Measurements from ENCODE around the gene HSF2BP.

The HSF2BP gene

DNA sequence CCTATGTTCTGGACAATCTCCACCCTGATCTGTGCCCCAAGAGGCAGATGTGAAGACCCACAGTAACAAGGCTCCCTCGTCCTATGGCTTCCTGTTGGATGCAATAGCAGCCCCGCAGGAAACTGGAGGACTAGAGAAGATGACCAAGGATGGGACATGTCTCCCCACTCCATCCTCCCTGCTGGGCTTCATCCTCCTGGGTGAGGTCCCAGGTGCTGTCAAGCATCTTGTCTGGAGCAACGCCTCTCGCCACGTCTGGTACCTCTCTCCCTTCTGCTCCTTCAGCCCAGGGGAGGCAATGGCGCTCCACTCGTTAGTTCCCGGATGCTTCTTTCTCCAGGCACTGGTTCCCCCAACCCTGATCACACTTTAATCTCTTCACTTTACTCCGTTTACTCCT, 11.1 kb downstream of the HSF2BP start:
- DNase-seq: no peak

- peak; percentile 79 to 93 for DNase-seq
Measured at GRCh38 chr21:43646550-43647260, 12.6 kb downstream of the HSF2BP start.

GRCh38 chr21:43645976-43646375, 13.3 kb downstream of the HSF2BP start:
- no peak for DNase-seq

DNA sequence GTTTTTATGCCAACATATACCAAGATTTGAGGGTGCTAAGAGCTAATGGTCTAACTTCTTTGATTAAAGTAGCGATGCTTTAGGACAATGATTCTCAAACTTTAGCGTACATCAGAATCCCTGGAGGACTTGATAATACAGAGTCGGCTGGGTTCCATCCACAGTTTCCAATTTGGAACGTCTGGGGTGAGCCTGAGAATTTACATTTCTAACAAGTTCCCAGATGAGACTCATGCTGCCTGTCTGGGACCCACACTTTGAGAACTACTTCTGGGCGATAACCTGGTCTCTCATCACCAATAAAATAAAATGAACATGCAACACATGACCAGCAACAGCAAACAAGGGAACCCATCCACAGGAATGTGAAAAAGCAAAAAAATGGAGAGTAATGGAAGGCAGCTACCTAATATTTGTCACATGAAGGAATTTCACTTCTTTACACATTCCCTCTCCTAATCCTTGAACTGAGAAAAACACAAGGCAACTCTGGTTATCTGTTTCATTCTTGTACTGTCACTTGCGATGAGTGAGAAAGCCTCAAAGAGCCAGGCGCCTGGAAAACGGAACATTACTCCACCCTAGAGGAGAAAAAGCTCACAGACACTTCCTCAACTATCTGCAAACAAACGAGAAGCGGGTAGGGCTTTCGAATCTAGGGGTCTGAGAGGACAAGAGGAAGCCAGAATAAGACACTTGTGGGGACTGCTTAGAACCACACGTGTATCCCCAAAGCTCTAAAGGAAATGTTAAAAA, 14.0 kb downstream of the HSF2BP start:
- DNase-seq: peak in 1 of 2 experiments; percentile 61

- no peak for DNase-seq
Measured at GRCh38 chr21:43644609-43645008, 14.7 kb downstream of the HSF2BP start.

- no peak for DNase-seq
Measured at GRCh38 chr21:43644071-43644470, 15.2 kb downstream of the HSF2BP start.

DNA sequence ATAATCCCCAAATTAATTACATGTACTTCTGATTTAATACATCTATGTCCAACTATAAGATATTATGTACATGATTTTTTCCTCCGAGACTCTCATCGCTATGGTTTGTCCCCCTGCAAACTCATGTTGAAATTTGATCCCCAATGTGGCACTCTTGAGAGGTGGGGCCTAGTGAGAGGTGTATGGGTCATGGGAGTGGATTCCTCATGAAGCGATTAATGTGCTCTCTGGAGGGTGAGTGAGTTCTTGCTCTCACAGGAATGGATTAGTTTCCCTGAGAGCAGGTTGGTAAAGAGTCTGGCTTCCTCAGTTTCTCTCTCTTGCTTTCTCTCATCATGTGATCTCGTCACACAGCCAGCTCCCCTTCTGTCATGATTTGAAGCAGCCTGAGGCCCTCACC, 16.1 kb downstream of the HSF2BP start:
- DNase-seq: no peak

GRCh38 chr21:43640400-43640799, 18.9 kb downstream of the HSF2BP start:
- DNase-seq: no peak

GRCh38 chr21:43639470-43640353, 19.6 kb downstream of the HSF2BP start:
- no peak for DNase-seq

DNA sequence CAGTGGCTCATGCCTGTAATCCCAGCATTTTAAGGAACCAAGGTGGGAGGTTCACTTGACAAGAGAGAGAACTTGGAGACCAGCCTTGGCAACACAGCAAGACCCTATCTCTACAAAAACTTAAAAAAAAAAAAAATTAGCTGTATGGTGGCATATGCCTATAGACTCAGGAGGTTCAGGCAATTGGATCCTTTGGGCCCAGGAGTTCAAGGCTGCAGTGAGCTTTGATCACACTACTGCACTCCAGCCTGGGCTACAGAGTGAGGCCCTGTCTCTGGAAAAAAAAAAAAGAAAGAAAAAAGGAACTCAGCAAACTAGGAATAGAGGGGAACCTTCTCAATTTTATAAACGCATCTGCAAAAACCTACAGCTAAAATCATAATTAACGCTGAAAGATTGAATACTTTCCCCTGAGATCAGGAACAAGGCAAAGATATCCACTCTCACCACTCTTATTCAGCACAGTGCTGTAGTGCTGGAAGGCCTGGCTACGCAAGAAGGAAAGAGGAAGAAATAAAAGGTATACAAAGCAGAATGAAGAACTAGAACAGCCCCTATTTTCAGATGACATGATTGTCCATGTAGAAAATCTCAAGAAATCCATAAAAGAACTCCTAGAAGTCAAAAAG, 21.6 kb downstream of the HSF2BP start:
- no peak for DNase-seq

DNA sequence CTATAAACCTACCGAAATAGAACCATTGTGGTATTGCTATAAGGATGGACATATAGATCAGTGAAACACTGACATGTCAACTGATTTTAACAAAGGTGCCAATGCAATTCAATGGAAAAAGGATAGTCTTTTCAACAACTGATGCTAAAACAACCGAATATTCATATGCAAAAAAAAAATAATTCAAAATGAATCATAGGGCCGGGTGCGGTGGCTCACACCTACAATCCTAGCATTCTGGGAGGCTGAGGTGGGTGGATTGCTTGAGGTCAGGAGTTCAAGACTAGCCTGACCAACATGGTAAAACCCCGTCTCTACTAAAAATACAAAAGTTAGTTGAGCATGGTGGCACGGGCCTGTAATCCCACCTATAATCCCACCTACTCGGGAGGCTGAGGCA, 23.9 kb downstream of the HSF2BP start:
- DNase-seq: no peak

DNA sequence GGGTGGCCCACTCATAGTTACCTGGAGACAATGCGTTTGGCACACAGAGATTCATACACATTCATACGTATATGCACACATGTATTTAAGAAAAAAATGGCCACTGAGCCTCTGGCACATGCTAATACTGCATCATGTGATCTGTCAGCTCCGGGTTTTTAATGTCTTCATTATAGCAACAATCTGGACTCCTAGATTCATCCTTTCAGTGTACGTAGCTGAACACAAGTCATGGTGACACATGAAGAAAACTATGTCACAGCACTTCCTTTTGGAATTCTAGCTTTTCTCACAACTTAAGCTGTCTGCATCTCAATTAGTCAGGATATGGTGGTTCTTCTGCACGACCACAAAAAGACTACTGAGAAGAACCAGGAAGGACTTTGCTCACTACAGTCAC, 24.7 kb downstream of the HSF2BP start:
- DNase-seq: no peak

- DNase-seq: no peak
Measured at GRCh38 chr21:43632373-43632905, 26.8 kb downstream of the HSF2BP start.

DNA sequence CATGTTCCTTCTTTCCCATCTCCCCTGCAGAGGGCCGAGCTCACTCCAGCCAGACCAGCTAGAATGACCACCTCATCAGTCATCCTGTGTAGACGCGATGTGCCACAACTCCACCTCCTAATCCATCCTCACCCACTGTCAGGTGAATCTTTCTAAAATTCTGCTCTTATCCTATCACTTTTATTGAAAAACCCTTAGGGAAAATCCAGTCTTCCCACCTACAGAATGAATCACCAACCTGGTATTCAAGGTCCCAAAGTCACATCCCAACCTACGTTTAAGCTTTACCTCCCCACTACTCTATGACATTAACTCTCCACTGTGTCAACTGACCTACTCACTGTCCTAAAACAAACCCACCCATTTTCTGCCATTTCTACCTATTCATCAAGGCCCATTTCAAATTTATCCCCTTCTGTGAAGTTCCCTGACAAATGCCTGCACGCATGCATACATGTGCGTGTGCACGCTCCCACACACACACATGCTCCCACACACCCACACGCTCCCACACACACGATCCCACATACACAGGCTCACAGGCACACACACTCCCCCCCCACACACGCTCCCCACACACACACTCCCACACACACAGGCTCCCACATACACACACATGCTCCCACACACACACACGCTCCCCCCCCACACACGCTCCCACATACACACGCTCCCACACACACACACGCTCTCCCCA, 27.7 kb downstream of the HSF2BP start:
- no peak for DNase-seq

GRCh38 chr21:43627527-43627926, 31.8 kb downstream of the HSF2BP start:
- DNase-seq: no peak

GRCh38 chr21:43626390-43626789, 32.9 kb downstream of the HSF2BP start:
- no peak for DNase-seq

DNA sequence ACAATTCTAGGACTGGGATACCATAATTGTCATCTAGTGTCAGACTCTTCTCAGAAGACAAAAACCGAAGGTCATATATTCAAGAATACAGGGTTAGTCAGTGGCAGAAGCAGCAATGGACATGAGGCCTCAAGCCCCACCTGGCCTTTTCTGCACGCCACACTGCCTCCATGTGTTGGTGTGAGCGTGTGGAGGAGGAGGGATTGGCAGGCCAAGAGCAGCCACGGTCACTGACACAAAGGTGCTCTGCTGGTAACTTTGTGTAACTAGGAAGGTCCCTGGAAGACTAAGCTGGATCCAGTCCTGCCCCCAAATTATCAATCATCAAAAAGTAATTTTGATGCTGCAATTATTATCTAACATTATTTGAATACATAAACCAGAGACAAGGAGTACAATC, 34.9 kb downstream of the HSF2BP start:
- no peak for DNase-seq

DNA sequence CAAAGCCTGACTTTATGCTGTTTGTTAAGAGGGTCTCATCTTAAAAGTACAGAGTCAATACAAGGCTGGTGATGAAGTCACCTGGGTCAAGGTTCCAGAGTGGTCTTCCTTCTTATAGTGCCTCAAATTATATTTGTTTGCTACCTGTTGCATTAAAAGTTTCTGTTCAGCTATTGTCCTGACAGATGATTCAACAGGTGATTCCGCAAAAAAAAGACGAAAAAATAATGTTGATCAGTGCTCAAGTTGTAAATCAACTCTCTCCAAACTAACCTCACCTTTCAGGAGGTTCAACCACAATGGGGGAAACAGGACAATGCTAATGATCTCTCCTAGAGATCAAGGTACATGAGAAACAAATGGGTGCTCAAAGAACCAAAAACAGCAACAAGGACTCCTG, 35.7 kb downstream of the HSF2BP start:
- DNase-seq: no peak

DNA sequence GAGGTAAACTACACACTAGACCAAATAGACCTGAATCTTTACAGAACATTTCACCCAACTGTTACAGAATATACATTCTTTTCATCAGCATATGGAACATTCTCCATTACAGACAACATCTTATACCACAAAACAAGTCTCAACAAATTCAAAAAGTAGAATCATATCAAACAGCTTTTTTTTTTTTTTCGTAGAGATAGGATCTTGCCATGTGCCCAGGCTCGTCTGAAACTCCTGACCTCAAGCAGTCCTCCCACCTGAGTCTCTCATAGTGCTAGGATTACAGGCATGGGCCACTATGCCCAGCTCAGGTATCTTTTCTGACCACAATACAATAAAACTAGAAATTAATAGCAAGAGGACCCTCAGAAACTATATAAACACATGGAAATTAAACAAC, 36.5 kb downstream of the HSF2BP start:
- DNase-seq: no peak

DNA sequence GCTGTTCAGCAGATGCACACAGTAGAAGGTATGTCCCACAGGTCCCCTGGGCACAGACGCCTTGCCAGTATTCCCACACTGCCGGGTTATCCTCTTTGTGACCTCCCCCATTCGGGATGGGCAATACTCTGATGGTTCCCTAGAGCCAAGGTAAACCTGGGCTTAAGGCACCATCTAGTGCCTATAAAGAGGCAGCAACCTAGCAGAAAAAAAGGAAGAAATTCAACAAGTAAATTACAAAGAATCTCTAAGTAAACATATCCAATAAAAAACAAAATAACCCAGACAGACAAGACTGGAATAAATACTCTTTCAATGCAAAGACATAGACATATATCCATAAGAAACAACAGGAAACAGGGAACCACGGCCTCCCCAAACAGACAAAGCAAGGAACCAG, 39.4 kb downstream of the HSF2BP start:
- no peak for DNase-seq

DNA sequence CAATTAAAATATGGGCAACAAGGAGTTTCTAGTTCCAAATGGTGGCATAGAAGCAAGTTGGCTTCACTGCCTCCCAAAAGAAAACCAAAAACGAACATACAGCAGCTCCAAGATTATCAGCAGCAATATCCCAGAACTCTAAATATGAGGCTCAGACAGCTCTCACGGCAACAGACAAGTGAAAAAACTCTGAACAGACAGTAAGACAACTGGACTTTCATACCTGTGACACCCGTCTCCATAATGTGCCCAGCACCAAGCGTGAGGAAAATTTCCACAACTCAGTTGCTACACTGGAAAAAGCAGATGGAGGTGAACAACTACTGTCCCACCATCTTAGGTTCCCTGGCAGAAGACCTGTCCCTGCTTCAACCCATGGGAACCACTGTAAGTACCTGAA, 39.9 kb downstream of the HSF2BP start:
- DNase-seq: no peak

- DNase-seq: no peak
Measured at GRCh38 chr21:43618940-43619339, 40.3 kb downstream of the HSF2BP start.
